ENCODE results near the gene DCST1.

DNA sequence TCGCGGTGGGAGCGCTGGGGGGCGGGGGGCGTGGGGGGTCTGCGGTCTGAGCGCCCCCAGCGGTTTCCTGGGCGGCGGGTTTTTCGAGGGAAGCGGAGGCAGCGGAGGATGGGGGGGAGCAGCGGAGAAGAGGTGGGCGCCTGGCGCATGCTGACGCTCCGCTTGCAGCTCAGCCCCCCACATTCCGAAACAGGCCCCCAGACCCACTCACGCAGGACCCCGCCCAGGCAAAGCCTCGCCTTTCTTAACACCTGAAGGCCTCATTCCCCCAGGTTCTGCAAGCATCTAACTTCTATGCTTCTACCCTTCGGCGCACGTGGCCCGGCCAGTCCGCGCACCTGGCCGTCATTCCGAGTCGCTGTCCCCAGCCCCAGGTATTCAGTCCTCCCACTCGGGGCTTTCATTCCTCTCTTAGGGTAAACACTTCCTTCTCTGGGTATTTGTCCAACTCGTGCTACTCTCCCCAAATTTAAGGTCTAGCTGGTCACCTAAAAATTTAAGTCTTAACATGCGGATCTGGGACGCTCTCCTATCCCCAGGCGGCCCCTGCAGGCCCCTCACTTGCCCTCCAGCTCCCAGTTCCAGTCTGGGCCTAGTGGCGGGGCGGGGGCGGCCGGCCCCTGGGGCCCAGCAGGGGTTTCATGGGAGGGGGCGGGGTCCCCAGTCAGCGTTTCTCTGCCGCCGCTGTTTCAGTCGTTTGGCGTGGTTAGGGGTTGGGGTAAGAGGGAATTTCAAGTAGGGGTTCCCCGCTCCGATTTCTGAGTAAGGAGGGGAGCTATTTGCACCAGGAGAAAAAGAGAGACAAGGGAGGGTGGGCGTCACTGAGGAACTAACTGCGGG, 33.8 kb upstream of the DCST1 start:
- TF ChIP-seq, protein P1, sequence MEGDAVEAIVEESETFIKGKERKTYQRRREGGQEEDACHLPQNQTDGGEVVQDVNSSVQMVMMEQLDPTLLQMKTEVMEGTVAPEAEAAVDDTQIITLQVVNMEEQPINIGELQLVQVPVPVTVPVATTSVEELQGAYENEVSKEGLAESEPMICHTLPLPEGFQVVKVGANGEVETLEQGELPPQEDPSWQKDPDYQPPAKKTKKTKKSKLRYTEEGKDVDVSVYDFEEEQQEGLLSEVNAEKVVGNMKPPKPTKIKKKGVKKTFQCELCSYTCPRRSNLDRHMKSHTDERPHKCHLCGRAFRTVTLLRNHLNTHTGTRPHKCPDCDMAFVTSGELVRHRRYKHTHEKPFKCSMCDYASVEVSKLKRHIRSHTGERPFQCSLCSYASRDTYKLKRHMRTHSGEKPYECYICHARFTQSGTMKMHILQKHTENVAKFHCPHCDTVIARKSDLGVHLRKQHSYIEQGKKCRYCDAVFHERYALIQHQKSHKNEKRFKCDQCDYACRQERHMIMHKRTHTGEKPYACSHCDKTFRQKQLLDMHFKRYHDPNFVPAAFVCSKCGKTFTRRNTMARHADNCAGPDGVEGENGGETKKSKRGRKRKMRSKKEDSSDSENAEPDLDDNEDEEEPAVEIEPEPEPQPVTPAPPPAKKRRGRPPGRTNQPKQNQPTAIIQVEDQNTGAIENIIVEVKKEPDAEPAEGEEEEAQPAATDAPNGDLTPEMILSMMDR (IDR thresholded peaks at IDR 0.05): peak in 1 of 6 experiments; percentile 2
- no peak for TF ChIP-seq POLR2A (IDR thresholded peaks at IDR 0.05)
